Lung (tissue), 12 donors: Measurements from ENCODE around the gene ADAMTSL1. TPM values are rescaled to one million over a fixed set of nuclear protein-coding genes. Genes with fewer than 3 reads are reported as not detected.

Experiments used
- ATAC-seq: fragments of 200-7000 bp; cut with Tn5 transposase; one replicate; pipeline ENCODE4 v1.9.1; 2020; ENCODE audit warnings: moderate number of reproducible peaks; ENCODE audit not compliant: insufficient read depth, low FRiP score
- DNase-seq, 3 donors: peaks; one replicate each; pipeline ENCODE4 v3.0.0-alpha.2; 2013 to 2017
- H3K27ac ChIP-seq, 2 donors: one replicate each; pipeline ENCODE4 v1.5.1; 2013; ENCODE audit warnings: mild to moderate bottlenecking in 2 of 2, moderate library complexity in 2 of 2, control low read depth in 1 of 2, inconsistent platforms in 1 of 2, low read depth in 1 of 2, low read length in 1 of 2
- H3K27me3 ChIP-seq, 3 donors: one replicate each; pipeline ENCODE4 v1.5.1; 2013; ENCODE audit warnings: low read length in 2 of 3; ENCODE audit not compliant: control insufficient read depth in 3 of 3, insufficient read depth in 3 of 3
- H3K36me3 ChIP-seq, 4 donors: one replicate each; pipeline ENCODE4 v1.5.1; 2013; ENCODE audit warnings: low read length in 4 of 4, mild to moderate bottlenecking in 1 of 4, moderate library complexity in 1 of 4; ENCODE audit not compliant: control insufficient read depth in 4 of 4, insufficient read depth in 4 of 4
- H3K4me1 ChIP-seq, 5 donors: one replicate each; pipeline ENCODE4 v1.5.1; 2013; ENCODE audit warnings: low read length in 5 of 5, mild to moderate bottlenecking in 2 of 5, moderate library complexity in 1 of 5; ENCODE audit not compliant: control insufficient read depth in 5 of 5, insufficient read depth in 5 of 5
- H3K4me3 ChIP-seq: one replicate; pipeline ENCODE4 v1.5.1; 2013; ENCODE audit warnings: mild to moderate bottlenecking, control low read depth, moderate library complexity
- H3K9ac ChIP-seq, 2 donors: one replicate each; pipeline ENCODE4 v1.5.1; 2013; ENCODE audit warnings: low read length in 2 of 2, control low read depth in 1 of 2; ENCODE audit not compliant: insufficient read depth in 1 of 2
- H3K9me3 ChIP-seq, 4 donors: one replicate each; pipeline ENCODE4 v1.5.1; 2013; ENCODE audit warnings: low read length in 3 of 4, mild to moderate bottlenecking in 1 of 4, moderate library complexity in 1 of 4; ENCODE audit not compliant: control insufficient read depth in 4 of 4, insufficient read depth in 3 of 4
- WGBS, 2 donors: extraction: QIAGEN DNeasy Blood & Tissue Kit; methylation state at CpG; one replicate each; pipeline ENCODE4 v1.1.7; 2013; 5-methylcytosine and 5-hydroxymethylcytosine counted together
- polyA plus RNA-seq, 2 donors: library from polyadenylated mRNA; stranded (reverse); fragments of 200-250 nt; gene quantifications; one replicate each; pipeline ENCODE4 v1.2.1, GENCODE V29; 2013
- total RNA-seq, 2 donors: library from RNA; depleted of rRNA in 1 of 2; stranded (reverse); fragments of >200 nt in 1 of 2; gene quantifications; one replicate each; pipeline ENCODE4 v1.2.1, GENCODE V29; 2014 to 2021
- TF ChIP-seq, protein P1 (sequence below): IDR thresholded peaks from 2 replicates; pipeline ENCODE4 v1.5.1; 2012; ENCODE audit warnings: mild to moderate bottlenecking; ENCODE audit errors: control extremely low read depth, extremely low read depth
- donor health status: control.
- donor health status: control.
- donor health status: Bipolar disorder and iron deficiency.
- donor health status: healthy.
- donor health status: DM: yes; HTN: yes; CAD: no.

ADAMTSL1 gene
- total and polyA plus RNA-seq, 4 donors = 0.25 to 36.2 (median 1.4) TPM

- no peak overlapping the region for H3K9ac ChIP-seq
- no peak overlapping the region for H3K27ac ChIP-seq
- peaks cover 0 to 57% (median 24%) of the 10 kb centered on the region in 5 donors for H3K4me1 ChIP-seq
- no peak overlapping the region for H3K4me3 ChIP-seq
- ATAC-seq (no peak), DNase-seq (no peak)
- 51 to 55% methylated on average over 4 of the region's 4 CpGs for WGBS, 2 donors
- no peaks in the 10 kb centered on the region for H3K27me3 ChIP-seq
- TF ChIP-seq, protein P1, sequence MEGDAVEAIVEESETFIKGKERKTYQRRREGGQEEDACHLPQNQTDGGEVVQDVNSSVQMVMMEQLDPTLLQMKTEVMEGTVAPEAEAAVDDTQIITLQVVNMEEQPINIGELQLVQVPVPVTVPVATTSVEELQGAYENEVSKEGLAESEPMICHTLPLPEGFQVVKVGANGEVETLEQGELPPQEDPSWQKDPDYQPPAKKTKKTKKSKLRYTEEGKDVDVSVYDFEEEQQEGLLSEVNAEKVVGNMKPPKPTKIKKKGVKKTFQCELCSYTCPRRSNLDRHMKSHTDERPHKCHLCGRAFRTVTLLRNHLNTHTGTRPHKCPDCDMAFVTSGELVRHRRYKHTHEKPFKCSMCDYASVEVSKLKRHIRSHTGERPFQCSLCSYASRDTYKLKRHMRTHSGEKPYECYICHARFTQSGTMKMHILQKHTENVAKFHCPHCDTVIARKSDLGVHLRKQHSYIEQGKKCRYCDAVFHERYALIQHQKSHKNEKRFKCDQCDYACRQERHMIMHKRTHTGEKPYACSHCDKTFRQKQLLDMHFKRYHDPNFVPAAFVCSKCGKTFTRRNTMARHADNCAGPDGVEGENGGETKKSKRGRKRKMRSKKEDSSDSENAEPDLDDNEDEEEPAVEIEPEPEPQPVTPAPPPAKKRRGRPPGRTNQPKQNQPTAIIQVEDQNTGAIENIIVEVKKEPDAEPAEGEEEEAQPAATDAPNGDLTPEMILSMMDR = no peak
- no peaks in the 10 kb centered on the region for H3K36me3 ChIP-seq
- no peaks in the 10 kb centered on the region for H3K9me3 ChIP-seq
Measured at GRCh38 chr9:18705796-18706392, 231.9 kb downstream of the ADAMTSL1 start.

DNA sequence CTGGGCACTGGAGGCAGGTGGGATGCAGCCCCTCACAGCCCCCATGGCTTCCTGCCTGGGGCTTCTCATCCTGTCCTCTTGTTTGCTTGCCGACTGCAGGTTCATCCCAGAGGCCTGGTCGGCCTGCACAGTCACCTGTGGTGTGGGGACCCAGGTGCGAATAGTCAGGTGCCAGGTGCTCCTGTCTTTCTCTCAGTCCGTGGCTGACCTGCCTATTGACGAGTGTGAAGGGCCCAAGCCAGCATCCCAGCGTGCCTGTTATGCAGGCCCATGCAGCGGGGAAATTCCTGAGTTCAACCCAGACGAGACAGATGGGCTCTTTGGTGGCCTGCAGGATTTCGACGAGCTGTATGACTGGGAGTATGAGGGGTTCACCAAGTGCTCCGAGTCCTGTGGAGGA is 232.7 kb downstream of the ADAMTSL1 start:
- 82 to 93% methylated on average over 11 of the region's 11 CpGs for WGBS, 2 donors
- H3K27ac ChIP-seq = no peak overlapping the region
- DNase-seq = no peak

DNA sequence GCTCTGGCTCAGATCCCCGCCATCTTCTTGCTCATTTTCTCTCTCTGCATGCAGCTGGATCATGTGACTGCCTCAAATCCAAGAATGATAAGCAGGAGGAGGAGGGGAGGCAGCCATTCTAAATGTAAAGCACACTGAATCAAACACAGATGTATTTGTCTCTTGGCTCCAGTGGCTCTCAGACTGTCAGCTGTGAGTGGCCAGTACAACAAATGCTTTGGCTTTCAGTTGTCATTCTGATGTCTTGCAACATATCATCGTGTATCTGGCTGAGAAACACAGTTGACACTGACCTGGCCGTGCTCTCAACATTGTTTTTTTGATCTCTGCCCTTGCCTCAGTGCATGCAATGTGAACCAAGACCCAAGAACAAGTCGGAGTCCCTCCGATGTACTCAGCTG is 233.1 kb downstream of the ADAMTSL1 start:
- H3K27ac ChIP-seq = no peak overlapping the region
- H3K9ac ChIP-seq = no peak overlapping the region
- WGBS, 2 donors = 74 to 83% methylated on average over 5 of the region's 5 CpGs
- peaks cover 0 to 57% (median 24%) of the 10 kb centered on the region in 5 donors for H3K4me1 ChIP-seq
- H3K36me3 ChIP-seq = no peaks in the 10 kb centered on the region
- H3K4me3 ChIP-seq = no peak overlapping the region
- TF ChIP-seq, protein P1 = no peak
- H3K27me3 ChIP-seq = no peaks in the 10 kb centered on the region
- no peak for ATAC-seq
- DNase-seq = peak in 2 of 3 donors; percentile 56 to 58
- no peaks in the 10 kb centered on the region for H3K9me3 ChIP-seq

More for the DNA sequence above, 232.7 kb downstream of the ADAMTSL1 start:
- TF ChIP-seq, protein P1 = no peak
- H3K36me3 ChIP-seq = no peaks in the 10 kb centered on the region
- no peak for ATAC-seq
- H3K4me3 ChIP-seq = no peak overlapping the region
- no peaks in the 10 kb centered on the region for H3K27me3 ChIP-seq
- no peak overlapping the region for H3K9ac ChIP-seq
- no peaks in the 10 kb centered on the region for H3K9me3 ChIP-seq
- H3K4me1 ChIP-seq = peaks cover 0 to 57% (median 24%) of the 10 kb centered on the region in 5 donors
